SK-N-MC (cell line): Measurements from ENCODE around the gene RIC3.

Experiments
- EZH2 ChIP-seq: fragments of 200-600 bp; sonication (generic); IDR thresholded peaks from one replicate; pipeline ENCODE4 v1.6.1; 2017; ENCODE audit warnings: antibody characterized with exemption
- FOXP2 ChIP-seq: optimal IDR thresholded peaks from 2 replicates; pipeline ENCODE3; 2011; ENCODE audit warnings: mild to moderate bottlenecking, moderate library complexity; ENCODE audit not compliant: insufficient read depth; ENCODE audit errors: extremely low read length, control extremely low read depth

GRCh38 chr11:8105133-8105532 is 63.7 kb downstream of the RIC3 start:
- no peak for TF ChIP-seq FOXP2
- no peak for TF ChIP-seq EZH2
